H1 (cell line): Measurements from ENCODE around the gene RAD50. TPM values are rescaled to one million over a fixed set of nuclear protein-coding genes. Genes with fewer than 3 reads are reported as not detected.

Source experiments
- BCL11A ChIP-seq, 2 experiments: IDR thresholded peaks; one replicate each; pipeline ENCODE4 v1.6.1; 2011; ENCODE audit warnings: low read depth in 2 of 2, low read length in 2 of 2, mild to moderate bottlenecking in 2 of 2
- RBBP5 ChIP-seq: IDR thresholded peaks from 2 replicates; pipeline ENCODE4 v1.7.1; 2012; ENCODE audit warnings: low read depth, mild to moderate bottlenecking, inconsistent platforms, low read length, moderate library complexity, borderline replicate concordance
- polyA plus RNA-seq, 7 experiments: library from polyadenylated mRNA; depleted of rRNA in 3 of 7; stranded (reverse) in 5 of 7; unstranded in 2 of 7; fragments of >200 nt in 5 of 7; fragments of 200-250 nt in 2 of 7; gene quantifications; 1 replicate in 5 of 7; 2 replicates in 1 of 7; 4 replicates in 1 of 7; pipeline versions ENCODE4 v1.2.1 to v1.2.3, GENCODE V29; 2011 to 2013; ENCODE audit warnings: missing spikeins in 2 of 7, mixed read lengths in 2 of 7
- total RNA-seq: library from RNA; stranded (reverse); fragmentation: NEBNext Ultra II Directional; extraction: Animal tissue kit (Norgen Biotek cat#: 25700); gene quantifications from 2 replicates; pipeline ENCODE4 v1.2.1, GENCODE V29; 2021
- TF ChIP-seq, protein P1 (sequence below): fragments of 300-600 bp; sonication (generic); IDR thresholded peaks from 2 replicates; pipeline ENCODE4 v1.7.1; 2012; ENCODE audit warnings: low read length, moderate library complexity, mild to moderate bottlenecking, inconsistent platforms; ENCODE audit not compliant: insufficient replicate concordance
- TF ChIP-seq, protein P2 (sequence below): IDR thresholded peaks from 2 replicates; pipeline ENCODE4 v1.6.1; 2011; ENCODE audit warnings: low read depth, mild to moderate bottlenecking, low read length; ENCODE audit not compliant: insufficient read depth

RAD50 gene
- total and polyA plus RNA-seq, 2 of the 8 experiments (the other 6 are each of a cell fraction or from before 2014, with no cell fraction given) = 10.1 to 39.4 TPM

DNA sequence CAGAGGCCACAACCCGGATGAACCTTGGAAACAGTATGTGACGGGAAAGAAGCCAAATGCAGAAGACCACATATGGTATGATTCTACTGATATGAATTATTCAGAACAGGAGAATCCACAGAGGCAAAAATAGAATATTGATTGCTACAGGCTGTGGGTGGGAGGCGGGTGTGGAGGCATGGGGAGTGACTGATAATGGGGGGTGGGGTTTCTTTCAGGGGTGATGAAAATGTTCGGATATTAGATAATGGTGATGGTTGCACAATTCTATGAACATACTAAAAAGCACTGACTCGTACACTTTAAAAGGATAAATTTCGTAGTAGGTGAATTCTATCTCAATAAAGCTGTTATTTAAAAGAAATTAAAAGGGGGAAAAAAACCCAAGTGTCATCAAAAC is 127.7 kb downstream of the RAD50 start (continued):
- TF ChIP-seq, protein P1, sequence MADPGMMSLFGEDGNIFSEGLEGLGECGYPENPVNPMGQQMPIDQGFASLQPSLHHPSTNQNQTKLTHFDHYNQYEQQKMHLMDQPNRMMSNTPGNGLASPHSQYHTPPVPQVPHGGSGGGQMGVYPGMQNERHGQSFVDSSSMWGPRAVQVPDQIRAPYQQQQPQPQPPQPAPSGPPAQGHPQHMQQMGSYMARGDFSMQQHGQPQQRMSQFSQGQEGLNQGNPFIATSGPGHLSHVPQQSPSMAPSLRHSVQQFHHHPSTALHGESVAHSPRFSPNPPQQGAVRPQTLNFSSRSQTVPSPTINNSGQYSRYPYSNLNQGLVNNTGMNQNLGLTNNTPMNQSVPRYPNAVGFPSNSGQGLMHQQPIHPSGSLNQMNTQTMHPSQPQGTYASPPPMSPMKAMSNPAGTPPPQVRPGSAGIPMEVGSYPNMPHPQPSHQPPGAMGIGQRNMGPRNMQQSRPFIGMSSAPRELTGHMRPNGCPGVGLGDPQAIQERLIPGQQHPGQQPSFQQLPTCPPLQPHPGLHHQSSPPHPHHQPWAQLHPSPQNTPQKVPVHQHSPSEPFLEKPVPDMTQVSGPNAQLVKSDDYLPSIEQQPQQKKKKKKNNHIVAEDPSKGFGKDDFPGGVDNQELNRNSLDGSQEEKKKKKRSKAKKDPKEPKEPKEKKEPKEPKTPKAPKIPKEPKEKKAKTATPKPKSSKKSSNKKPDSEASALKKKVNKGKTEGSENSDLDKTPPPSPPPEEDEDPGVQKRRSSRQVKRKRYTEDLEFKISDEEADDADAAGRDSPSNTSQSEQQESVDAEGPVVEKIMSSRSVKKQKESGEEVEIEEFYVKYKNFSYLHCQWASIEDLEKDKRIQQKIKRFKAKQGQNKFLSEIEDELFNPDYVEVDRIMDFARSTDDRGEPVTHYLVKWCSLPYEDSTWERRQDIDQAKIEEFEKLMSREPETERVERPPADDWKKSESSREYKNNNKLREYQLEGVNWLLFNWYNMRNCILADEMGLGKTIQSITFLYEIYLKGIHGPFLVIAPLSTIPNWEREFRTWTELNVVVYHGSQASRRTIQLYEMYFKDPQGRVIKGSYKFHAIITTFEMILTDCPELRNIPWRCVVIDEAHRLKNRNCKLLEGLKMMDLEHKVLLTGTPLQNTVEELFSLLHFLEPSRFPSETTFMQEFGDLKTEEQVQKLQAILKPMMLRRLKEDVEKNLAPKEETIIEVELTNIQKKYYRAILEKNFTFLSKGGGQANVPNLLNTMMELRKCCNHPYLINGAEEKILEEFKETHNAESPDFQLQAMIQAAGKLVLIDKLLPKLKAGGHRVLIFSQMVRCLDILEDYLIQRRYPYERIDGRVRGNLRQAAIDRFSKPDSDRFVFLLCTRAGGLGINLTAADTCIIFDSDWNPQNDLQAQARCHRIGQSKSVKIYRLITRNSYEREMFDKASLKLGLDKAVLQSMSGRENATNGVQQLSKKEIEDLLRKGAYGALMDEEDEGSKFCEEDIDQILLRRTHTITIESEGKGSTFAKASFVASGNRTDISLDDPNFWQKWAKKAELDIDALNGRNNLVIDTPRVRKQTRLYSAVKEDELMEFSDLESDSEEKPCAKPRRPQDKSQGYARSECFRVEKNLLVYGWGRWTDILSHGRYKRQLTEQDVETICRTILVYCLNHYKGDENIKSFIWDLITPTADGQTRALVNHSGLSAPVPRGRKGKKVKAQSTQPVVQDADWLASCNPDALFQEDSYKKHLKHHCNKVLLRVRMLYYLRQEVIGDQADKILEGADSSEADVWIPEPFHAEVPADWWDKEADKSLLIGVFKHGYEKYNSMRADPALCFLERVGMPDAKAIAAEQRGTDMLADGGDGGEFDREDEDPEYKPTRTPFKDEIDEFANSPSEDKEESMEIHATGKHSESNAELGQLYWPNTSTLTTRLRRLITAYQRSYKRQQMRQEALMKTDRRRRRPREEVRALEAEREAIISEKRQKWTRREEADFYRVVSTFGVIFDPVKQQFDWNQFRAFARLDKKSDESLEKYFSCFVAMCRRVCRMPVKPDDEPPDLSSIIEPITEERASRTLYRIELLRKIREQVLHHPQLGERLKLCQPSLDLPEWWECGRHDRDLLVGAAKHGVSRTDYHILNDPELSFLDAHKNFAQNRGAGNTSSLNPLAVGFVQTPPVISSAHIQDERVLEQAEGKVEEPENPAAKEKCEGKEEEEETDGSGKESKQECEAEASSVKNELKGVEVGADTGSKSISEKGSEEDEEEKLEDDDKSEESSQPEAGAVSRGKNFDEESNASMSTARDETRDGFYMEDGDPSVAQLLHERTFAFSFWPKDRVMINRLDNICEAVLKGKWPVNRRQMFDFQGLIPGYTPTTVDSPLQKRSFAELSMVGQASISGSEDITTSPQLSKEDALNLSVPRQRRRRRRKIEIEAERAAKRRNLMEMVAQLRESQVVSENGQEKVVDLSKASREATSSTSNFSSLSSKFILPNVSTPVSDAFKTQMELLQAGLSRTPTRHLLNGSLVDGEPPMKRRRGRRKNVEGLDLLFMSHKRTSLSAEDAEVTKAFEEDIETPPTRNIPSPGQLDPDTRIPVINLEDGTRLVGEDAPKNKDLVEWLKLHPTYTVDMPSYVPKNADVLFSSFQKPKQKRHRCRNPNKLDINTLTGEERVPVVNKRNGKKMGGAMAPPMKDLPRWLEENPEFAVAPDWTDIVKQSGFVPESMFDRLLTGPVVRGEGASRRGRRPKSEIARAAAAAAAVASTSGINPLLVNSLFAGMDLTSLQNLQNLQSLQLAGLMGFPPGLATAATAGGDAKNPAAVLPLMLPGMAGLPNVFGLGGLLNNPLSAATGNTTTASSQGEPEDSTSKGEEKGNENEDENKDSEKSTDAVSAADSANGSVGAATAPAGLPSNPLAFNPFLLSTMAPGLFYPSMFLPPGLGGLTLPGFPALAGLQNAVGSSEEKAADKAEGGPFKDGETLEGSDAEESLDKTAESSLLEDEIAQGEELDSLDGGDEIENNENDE = no peak
- TF ChIP-seq BCL11A (IDR thresholded peaks at IDR 0.05; ENCODE audit: low read depth in 2 of 2, low read length in 2 of 2) (no peak), RBBP5 (no peak)
- TF ChIP-seq, protein P2, sequence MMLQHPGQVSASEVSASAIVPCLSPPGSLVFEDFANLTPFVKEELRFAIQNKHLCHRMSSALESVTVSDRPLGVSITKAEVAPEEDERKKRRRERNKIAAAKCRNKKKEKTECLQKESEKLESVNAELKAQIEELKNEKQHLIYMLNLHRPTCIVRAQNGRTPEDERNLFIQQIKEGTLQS = no peak
